Fibroblast of upper back skin (primary cell): Measurements from ENCODE around the gene LRRC37A.
"Not testable (repeated sequence)": the region's sequence is repeated elsewhere in the genome, so short reads cannot be mapped to it uniquely, and the experiment has no call there.

Experiments
- DNase-seq: peaks from one replicate; pipeline ENCODE4 v3.0.0-alpha.2; 2013

Gene LRRC37A

DNA sequence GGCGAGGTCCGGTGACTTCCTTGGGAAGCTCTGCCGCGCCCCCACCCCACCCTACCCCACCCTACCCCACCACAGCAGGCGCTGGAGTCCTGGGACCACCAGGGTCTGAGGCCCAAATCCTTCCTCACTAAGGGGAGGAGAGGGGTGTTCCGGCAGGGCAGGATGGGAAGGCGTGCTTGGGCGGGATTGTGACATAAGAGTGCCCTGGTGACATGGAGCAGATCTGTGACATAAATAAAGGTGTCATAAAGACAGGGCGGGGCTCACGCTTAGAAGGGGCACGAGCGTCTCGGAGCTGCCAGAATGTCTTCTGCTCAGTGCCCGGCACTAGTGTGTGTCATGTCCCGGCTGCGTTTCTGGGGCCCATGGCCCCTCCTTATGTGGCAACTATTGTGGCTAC, at the start of gene LRRC37A:
Gene LRRC37A, plus strand, starts transcription at position 301 of the 400 bp plus-strand sequence. Its CDS starts 3 bp downstream, at position 304.
- DNase-seq, result not testable (repeated sequence)

DNA sequence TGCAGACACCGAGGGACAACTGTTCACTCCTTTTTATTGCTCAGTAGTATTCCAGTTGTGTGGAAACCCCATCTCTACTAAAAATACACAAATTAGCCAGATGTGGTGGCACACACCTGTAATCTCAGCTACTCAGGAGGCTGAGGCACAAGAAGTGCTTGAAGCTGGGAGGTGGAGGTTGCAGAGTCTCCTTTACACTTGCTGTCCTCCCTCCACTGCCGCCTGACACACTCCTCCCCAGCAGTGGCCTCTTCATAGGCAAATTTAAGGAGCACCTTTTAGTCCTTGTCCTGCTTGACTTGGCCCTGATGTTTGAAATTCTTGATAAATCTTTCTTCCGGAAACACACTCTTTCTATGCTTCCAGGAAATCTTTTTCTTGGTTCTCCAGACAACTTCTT, 45.8 kb upstream of the LRRC37A start:
- not testable (repeated sequence) for DNase-seq

DNA sequence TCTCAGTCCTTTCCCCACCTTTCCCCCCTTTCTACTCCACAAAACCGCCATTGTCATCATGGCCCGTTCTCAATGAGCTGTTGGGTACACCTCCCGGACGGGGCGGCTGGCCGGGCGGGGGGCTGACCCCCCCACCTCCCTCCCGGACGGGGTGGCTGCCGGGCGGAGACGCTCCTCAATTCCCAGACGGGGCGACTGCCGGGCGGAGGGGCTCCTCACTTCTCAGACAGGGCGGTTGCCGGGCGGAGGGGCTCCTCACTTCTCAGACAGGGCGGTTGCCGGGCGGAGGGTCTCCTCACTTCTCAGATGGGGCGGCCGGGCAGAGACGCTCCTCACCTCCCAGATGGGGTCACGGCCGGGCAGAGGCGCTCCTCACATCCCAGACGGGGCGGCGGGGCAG, 42.1 kb upstream of the LRRC37A start:
- DNase-seq, result not testable (repeated sequence)

DNA sequence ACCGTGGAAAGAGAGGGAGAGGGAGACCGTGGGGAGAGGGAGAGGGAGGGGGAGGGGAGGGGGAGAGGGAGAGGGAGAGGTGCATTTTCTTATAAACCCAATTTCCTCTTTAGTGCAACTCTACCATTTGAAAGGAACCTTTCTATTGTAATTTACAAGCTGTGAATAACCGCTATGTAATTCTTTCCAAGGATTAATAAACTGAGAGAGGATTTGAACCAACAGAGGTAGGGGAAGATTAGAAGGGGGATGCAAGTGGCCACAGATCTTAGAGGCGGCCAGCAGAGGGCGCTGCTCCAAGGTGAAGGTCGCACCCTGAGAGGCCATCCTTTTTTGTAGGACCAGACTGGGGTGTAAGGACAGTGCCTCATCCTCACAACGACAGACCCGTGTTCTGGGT, 41.2 kb upstream of the LRRC37A start:
- DNase-seq, result peak; percentile 58

DNA sequence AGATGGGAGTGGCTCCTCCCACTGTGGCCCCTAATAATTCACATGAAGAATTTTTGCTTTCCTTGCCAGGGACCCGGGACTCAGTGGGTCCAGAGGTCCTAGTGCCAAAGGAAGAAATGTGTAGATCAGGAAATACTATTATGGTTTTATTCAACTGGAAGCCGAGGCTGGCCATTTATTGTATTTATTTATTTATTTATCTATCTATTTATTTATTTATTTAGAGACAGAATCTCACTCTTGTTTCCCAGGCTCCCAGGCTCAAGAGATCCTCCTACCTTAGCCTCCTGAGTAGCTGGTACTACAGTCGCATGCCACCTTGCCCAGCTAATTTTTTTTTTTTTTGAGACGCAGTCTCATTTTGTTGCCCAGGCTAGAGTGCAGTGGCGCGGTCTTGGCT, 40.7 kb upstream of the LRRC37A start:
- DNase-seq, result not testable (repeated sequence)

DNA sequence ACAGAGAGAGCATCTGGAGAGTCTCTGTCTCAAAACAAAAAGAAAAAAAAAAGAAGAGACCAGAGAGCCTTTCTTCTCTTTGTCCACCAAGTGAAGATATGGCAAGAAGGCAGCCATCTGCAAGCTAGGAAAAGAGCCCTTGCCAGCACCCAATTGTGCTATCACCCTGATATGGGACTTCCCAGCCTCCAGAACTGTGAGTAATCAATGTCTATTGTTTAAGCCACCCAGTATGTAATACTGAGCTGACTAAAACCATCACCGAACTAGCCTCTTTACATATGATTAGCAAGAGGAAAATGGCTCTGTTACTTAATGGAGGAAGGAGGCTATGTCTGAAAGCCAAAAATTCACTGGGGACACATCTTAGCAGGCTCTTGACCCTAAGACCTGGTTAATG, 38.6 kb upstream of the LRRC37A start:
- not testable (repeated sequence) for DNase-seq

DNA sequence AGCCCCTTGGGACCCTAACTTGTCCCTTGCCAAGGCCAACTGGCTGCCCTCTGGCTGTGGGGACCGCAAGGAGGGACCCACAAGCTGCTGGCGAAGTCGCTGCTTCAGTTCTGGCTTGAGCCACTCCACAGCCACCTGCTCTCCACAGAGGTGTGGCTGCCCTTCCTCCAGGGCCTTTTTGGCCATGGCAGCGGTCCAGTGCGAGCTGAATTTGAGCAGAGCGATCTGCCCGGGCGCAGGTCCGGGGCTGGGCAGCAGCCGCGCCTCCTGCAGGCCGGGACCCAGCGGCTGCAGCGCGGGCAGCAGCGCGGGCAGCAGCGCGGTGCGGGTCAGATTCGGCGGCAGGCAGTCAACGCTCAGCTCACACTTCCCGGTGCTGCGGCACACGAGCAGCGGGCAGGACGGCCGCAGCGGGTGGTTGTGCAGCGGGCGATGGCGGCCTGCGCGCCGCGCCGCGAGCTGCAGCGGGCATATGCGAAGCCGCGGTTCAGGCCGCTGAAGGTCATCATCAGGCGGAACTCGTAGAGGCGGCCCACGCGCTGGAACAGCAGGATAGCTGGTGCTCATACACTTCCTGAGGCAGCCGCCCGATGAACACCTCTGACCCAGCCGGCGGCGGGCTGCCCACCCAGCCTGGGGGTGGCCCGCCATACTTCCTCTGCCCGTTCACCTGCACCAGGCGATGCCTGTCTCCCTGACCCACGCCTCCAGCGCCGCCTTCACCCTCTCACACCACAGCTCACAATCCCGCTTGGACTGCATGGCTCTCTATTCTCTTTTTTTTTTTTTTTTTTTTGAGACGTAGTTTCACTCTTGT, 34.9 kb upstream of the LRRC37A start:
- not testable (repeated sequence) for DNase-seq

DNA sequence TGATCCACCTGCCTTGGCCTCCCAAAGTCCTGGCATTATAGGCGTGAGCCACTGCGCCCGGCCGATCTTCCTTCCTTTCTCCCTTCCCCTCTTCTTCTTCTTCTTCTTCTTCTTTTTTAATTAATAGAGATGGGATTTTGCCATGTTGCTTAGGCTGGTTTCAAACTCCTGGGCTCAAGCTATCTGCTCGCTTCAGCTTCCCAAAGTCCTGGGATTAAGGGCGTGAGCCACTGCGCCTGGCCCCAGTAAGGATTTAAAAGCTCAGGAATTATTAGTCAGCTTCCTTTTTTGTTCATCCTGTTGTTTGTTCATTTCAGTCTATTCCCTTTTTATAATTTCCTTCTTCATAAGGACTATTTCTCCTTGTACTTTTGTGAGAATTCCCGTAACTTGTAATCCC, 32.7 kb upstream of the LRRC37A start:
- no peak for DNase-seq

DNA sequence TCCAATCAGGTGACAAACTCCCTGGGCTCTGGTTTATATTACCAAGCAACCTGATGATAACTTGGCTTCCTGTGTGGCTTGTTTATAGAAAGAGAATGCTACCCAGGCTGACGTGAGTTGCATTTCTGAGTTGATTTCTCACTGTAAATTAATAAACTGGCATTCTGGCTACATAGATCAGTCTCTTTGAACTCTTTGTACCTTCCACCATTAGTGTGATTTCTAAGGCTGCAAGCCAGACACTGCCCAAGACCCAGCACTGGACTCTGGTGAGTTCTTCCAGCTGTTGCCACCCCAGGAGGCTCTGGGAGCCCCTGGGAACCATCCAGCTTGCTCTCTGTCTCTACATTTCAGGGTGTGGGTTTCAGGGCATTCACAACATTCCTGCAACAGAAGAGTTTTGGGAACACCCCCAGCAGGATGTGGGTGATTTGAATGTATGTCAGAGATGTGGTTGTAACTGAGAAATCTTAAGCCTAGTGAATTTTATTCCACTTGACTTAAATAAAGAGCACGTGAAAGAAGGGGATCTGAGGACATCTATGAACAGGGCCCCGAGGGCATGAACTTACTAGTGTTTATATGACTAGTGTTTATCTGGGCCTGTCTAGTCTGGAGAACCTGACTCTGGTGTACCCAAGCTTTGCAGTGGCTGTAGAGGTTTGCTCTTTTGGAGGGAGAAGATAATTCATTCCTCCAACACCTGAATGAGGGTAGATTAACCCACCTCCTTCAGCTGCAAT, 30.3 kb upstream of the LRRC37A start:
- DNase-seq, result peak; percentile 93

DNA sequence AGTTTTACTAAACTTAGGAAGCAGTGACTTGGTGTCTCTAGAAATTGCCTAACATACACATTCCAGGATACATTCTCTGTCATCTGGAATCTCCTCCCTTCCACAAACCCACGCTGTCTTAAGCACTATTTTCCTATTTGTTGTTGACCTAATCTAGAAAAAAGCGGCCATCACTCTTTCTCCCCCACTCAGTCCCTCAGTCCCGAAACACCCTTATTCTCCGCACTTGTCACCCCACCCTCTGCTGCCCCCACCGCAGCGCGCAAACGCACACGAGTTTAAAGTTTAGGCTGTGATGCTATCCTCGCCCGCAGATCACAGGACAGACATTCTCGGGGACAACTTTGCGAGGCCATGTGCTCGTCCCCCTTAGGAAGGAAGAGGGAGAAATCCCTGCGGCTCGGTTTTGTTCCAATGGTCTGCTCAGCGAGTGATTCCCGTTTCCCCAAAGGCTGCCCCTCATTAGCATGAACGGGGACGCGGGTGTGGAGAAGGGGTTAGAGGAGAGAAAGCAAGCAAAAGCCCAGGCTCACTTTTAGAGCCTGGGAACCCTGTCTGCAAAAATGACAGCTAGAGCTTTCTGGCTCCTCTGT, 28.8 kb upstream of the LRRC37A start:
- DNase-seq, result peak; percentile 66

DNA sequence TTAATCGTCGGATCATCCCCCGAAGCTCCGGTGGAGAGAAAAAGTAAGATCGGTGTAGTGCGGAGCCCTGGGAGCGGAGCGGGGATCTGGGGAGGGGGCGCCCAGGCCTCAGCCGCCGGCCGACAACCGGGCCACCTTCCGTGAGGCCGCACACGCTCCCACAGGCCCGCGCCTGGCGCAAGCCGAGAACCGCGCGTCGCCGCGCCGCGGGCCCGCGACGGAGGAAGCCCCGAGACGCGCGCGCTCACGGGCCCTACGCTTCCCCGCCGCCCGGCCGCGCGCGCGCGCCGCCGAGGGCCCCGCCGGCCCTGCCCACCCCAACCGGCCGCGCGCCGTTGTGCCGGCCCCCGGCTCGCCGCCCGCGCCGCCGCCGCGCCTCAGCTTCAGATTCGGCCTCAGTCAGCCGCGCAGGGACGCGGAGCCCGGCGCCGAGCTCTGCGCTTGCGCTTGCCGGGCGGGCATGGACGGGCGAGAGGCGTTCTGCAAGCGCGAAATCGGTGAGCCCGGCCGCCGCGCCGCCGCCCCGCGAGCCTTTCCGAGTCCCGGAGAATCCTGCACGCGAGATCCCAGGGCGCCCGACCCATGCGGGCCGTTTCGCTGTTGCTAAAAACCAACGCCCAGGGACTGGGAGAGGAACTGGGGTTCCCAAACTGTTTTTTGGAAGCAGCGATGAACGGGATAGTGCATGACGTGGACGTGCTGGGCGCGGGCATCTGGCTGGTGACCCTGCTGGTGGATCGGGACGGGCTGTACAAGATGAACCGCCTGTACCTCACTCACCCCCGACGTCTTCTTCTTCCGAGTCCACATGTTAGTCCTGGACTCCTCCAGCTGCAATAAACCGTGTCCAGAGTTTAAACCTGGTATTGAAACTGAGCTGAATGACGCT, 28.0 kb upstream of the LRRC37A start:
- peak; percentile 80 for DNase-seq

DNA sequence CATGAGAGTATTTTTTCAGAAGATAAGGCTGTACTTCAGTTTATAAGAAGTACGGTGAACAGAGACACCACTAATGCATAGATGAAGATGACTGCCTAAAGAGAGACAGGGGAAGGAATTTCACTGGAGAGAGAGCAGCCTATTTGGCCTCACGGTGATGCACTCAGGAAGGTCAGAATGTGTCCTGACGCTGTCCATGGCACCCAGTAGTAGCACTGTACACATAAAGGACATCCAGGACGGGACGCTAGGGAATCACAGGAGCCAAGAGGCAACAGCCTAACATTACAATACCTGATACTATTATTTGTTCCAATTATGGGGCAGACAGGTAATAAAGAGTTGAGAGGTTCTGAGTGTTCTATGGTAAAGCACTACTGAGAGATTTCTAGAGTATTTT, 24.9 kb upstream of the LRRC37A start:
- DNase-seq, result no peak

DNA sequence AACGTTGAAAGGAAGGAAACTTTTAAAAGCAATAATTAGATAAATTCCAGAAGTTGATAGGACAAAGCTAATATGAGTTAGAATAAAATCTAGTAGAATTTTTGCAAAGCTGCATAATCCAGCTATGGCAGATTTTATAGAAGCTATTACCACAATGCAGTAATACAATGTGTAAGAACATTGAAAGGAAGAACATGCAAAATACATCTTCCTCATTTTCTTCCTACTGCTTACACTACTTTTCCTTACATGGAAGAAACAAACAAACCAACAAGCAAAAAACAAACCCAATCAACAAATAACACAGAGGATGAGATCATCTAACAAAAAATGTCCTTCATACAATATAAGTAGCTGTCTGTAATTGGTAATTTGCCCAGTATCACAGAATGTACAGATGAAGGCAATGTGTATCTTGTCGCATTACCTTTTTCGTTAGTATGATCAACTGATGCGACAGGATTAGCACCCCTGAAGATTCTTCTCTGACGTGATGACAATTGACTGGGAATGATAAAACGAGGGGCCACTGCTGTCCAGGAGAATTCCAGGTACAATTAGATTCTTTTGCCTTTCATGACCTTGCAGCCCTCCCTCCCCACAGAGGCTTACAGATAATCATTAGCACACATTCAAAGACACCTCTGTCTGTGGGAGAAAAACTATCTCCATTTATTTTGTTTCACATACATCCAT, 21.2 kb upstream of the LRRC37A start:
- DNase-seq, result no peak

DNA sequence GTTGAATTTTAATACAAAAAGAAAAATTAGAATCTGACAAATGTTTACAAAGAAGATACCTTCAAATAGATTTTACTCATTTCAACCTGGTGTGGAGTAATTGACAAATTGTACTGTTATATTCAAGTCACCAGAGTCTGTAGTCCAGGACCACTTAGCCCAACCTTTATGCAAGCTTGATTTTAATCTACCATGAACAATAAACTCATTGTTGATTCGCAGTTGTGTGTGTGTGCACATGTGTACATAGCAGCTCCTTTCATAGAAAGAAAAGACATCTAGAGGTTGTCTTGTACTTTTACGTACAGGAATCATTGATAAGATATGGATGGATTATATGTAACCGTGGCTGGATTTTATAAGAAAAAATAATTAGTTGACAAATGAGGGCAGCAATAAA, 20.7 kb upstream of the LRRC37A start:
- DNase-seq, result no peak

DNA sequence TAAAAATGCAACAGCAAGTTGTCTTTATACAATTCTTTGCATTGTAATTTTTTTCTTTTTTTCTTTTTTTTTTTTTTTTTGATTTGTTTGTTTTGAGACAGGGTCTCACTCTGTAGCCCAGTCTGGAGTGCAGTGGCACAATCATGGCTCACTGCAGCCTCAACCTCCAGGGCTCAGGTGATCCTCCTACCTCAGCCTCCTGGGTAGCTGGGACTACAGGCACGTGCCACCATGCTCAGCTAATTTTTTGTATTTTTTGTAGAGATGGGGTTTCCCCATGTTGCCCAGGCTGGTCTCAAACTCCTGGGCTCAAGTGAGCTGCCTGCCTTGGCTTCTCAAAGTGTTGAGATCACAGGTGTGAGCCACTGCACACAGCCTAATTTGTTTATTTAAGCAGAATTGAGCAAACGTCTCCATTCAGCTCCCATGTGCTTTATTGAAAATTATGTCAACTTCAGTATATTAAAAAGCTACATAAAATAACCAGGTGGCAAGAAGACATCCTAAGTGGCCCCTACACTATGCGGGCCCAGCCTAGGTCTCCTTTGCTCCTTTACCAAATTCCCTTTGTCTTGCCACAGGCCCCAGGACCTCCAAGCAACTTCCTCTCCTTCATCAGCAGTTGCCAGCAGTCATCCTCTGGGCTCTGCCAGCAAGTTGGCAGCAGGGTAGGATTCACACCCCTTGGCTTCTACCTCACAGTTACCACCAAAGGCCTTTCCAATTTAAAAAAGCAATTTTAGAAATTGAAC, 18.0 kb upstream of the LRRC37A start:
- DNase-seq, result not testable (repeated sequence)

DNA sequence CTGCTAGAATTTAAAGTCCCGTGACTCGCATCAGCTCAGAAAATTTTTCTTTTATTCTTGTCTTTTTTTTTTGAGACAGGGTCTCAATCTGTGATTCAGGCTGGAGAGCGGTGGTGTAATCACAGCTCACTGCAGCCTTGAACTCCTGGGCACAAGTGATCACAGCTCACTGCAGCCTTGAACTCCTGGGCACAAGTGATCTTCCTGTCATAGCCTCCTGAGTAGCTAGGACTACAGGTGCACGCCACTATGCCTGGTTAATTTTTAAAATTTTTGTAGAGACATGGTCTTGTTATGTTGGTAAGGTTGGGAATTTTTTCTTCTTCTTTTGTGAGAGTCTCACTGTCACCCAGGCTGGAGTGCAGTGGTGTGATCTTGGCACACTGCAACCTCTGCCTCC, 13.6 kb upstream of the LRRC37A start:
- DNase-seq, result not testable (repeated sequence)

DNA sequence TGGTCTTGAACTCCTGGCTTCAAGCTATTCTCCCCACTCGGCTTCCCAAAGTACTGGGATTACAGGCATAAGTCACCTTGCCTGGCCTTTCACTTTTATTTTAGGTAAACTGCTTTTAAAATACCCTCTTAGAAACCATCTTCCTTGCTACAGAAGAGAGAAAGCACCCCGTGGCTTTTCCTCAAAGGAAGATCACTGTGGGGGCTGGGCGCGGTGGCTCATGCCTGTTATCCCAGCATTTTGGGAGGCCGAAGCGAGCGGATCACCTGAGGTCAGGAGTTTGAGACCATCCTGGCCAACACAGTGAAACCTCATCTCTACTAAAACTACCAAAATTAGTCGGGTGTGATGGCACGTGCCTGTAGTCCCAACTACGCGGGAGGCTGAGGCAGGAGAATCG, 12.3 kb upstream of the LRRC37A start:
- not testable (repeated sequence) for DNase-seq

DNA sequence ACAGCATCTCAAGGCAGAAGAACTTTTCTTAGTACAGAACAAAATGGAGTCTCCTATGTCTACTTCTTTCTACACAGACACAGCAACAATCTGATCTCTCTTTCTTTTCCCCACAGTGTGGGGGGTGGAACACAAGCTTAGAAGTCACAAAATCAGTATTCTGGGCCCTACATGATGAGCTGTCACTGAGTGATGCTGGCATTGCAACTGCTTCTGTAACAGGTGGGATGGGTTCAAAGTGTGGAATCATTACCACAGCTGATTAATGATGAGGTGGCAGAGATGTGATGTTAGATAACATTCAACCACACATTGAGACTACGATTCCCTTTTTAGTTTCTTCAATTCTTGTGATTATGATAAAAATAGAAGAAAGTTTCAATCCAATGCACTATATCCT, 10.5 kb upstream of the LRRC37A start:
- peak; percentile 35 for DNase-seq

DNA sequence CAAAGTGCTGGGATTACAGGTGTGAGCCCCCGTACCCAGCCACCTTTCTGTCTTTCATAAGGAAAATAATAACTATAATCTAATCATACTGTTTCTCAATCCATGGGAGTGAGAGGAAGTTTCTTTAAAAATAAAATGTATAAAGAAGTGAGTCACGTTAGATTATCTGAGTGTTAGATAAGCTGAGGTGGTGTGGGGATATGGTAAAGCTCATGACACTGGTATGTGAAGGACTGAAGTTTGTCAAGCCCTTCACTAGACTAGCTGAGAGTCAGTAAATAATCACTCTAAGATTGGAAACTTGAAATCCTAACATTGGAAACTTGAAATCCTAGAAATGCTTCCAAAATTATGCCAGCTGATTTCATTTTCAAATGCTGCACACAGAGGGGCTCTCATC, 9.4 kb upstream of the LRRC37A start:
- not testable (repeated sequence) for DNase-seq

DNA sequence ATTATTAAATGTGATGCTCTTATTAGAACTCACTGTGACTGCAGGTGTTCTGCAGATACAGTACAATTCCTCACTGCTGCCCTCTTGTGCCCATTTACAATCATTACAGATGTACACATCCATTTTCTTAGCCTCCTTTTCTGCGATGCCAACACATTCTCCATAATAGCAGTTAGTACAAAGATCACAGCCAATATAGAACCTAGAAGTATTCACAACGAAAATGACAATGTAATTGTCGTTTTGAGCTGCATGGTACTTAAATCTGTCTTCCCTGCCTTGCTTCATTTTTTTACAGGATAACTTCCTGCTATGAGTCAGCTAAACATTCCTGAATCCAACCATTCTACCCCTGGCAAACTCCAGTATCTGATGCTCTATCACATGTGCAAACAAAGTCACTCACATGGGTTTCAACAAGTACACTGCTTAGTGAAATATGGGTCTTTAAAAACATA, 8.1 kb upstream of the LRRC37A start:
- peak; percentile 79 for DNase-seq

DNA sequence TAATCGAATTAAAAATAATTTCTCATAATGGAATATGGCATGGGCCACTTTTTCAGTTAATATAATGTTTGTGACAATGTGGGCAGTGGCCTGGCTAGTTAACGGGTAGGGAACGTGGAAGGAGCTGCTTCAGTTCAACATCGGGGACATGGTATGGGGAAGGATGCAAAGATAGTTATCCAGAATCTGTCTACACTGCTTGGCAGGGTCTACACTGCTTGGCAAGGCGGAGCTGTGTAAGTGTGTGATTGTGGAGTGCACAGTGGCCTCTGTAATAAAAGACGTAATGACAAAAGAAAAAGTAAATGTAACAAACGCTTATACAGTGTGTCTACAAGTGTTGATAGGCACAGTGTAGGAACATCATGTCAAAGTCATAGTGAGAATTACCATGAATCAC, 7.3 kb upstream of the LRRC37A start:
- DNase-seq, result not testable (repeated sequence)
